Endodermal cell (in vitro differentiated cells): ENCODE results near the gene ABCG1. TPM values are rescaled to one million over a fixed set of nuclear protein-coding genes. Genes with fewer than 3 reads are reported as not detected.

ENCODE experiments used
- DNase-seq: peaks from one replicate; pipeline ENCODE4 v3.0.0-alpha.2; 2017
- H3K27ac ChIP-seq: 2 replicates; pipeline ENCODE4 v1.5.1; 2013; ENCODE audit warnings: mild to moderate bottlenecking, low read depth, low read length, moderate library complexity
- H3K27me3 ChIP-seq: 2 replicates; pipeline ENCODE4 v1.6.1; 2013; ENCODE audit warnings: mild to moderate bottlenecking, low read length, moderate library complexity; ENCODE audit not compliant: insufficient read depth, control insufficient read depth, poor library complexity, severe bottlenecking
- H3K36me3 ChIP-seq: 2 replicates; pipeline ENCODE4 v1.7.0; 2013; ENCODE audit warnings: mild to moderate bottlenecking, low read length, moderate library complexity; ENCODE audit not compliant: control insufficient read depth, insufficient read depth
- H3K4me1 ChIP-seq: one replicate; pipeline ENCODE4 v1.7.0; 2013; ENCODE audit warnings: low read length; ENCODE audit not compliant: control insufficient read depth, insufficient read depth
- H3K4me3 ChIP-seq: 2 replicates; pipeline ENCODE4 v1.5.1; 2013; ENCODE audit warnings: mild to moderate bottlenecking, low read length, moderate library complexity
- H3K9ac ChIP-seq: 2 replicates; pipeline ENCODE4 v1.6.1; 2013; ENCODE audit warnings: mild to moderate bottlenecking, low read length, moderate library complexity; ENCODE audit not compliant: poor library complexity, severe bottlenecking; ENCODE audit errors: extremely low read depth
- H3K9me3 ChIP-seq: 2 replicates; pipeline ENCODE4 v1.6.1; 2013; ENCODE audit warnings: mild to moderate bottlenecking, low read length, moderate library complexity; ENCODE audit not compliant: control insufficient read depth
- H3K27ac Mint-ChIP-seq: 2 replicates; pipeline ENCODE4 v1.8.0; 2020; ENCODE audit warnings: mixed read lengths
- H3K27me3 Mint-ChIP-seq: 2 replicates; pipeline ENCODE4 v1.8.0; 2021; ENCODE audit warnings: mild to moderate bottlenecking, mixed read lengths; ENCODE audit not compliant: insufficient read depth
- H3K36me3 Mint-ChIP-seq: 2 replicates; pipeline ENCODE4 v1.8.0; 2020; ENCODE audit warnings: low read depth, mixed read lengths
- H3K4me1 Mint-ChIP-seq: 2 replicates; pipeline ENCODE4 v1.8.0; 2020; ENCODE audit warnings: mixed read lengths
- H3K4me3 Mint-ChIP-seq: 2 replicates; pipeline ENCODE4 v1.8.0; 2020; ENCODE audit warnings: mild to moderate bottlenecking, moderate library complexity, mixed read lengths
- H3K9me3 Mint-ChIP-seq: 2 replicates; pipeline ENCODE4 v1.8.0; 2020; ENCODE audit warnings: mild to moderate bottlenecking, mixed read lengths
- CTCF ChIP-seq: fragments of 200-600 bp; sonication (generic); conservative IDR thresholded peaks from 2 replicates; pipeline ENCODE4 v1.5.0; 2021; ENCODE audit warnings: antibody characterized with exemption, mild to moderate bottlenecking
- WGBS, 2 experiments: methylation state at CpG; one replicate each; pipeline versions ENCODE4 v1.1.5 to v1.1.7; 2013; ENCODE audit warnings: missing lambda C conversion rate in 2 of 2, mixed read lengths in 1 of 2; ENCODE audit not compliant: insufficient coverage in 1 of 2, insufficient read length in 1 of 2; 5-methylcytosine and 5-hydroxymethylcytosine counted together
- total RNA-seq, 2 donors: library from RNA; stranded (reverse); fragmentation: NEBNext Ultra II Directional in 1 of 2; extraction: Animal tissue kit (Norgen Biotek cat#: 25700) in 1 of 2; gene quantifications; 2 replicates in 1 of 2; 3 replicates in 1 of 2; pipeline ENCODE4 v1.2.1, GENCODE V29; 2021

Gene ABCG1
- total RNA-seq, 2 donors from 2014 or later: 1.6 to 5.4 TPM

DNA sequence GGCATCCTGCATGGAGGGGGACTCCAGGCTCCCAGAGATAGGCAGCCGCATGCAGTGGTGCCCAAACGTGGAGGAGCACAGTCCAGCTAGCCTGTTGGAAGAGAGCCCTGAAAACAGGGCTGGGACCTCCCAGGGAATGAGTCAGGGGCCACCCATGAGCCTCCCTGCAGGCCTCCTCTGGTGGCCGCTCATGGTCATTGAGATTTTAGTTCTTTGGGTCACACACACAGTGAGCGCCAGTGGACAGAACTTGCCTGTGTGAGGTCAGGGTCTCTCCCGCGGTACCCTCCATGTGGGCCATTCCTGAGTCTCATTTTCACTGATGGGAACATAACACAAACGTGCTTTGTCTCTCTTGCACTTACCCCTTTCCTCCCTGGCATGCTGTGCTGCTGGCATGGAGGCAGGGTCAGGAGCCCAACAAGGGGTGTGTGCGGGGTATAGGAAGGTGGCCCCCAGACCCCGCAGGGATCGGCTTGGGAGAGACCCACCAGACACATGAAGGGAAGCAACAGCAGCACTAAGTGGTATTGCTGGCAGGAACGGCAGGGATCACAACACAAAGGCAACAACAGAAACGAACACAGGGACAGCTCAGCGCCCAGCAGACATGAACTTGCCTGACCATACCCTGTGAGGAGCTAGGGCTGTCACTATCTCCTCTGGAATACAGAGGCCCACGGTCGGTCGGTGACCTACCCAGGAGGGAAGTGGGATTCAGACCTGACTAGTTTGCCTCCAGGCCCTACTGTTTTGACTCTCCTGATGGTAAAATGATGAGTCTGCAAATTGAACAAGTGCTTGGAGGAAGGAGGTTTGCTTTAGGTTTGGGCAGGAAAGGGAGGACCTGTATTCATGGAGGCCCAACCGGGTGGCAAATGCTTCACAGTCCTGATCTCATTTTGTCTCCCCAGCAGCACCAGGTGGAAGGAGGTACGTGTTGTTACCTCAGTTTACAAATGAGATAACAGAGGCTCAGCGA, 31.8 kb downstream of the ABCG1 start:
- peaks cover 33% of the 10 kb centered on the region for H3K27me3 ChIP-seq
- H3K9ac ChIP-seq: no peak overlapping the region
- Mint-ChIP-seq H3K27me3 (peaks cover 36% of the 10 kb centered on the region), H3K27ac (no peak overlapping the region), H3K4me3 (no peak overlapping the region), H3K4me1 (peaks cover 27% of the 10 kb centered on the region), H3K36me3 (no peaks in the 10 kb centered on the region), H3K9me3 (no peaks in the 10 kb centered on the region)
- H3K4me1 ChIP-seq: peaks cover 7% of the 10 kb centered on the region
- 89 to 94% methylated on average over 16 to 19 of the region's 19 CpGs for WGBS, 2 experiments
- no peak for TF ChIP-seq CTCF
- no peaks in the 10 kb centered on the region for H3K9me3 ChIP-seq
- no peak overlapping the region for H3K4me3 ChIP-seq
- no peak overlapping the region for H3K27ac ChIP-seq
- no peaks in the 10 kb centered on the region for H3K36me3 ChIP-seq
- no peak for DNase-seq

GRCh38 chr21:42251654-42252324, 32.8 kb downstream of the ABCG1 start:
- no peak for DNase-seq
- Mint-ChIP-seq H3K27ac (no peak overlapping the region), H3K36me3 (no peaks in the 10 kb centered on the region), H3K4me1 (peaks cover 30% of the 10 kb centered on the region), H3K27me3 (peaks cover 36% of the 10 kb centered on the region), H3K4me3 (no peak overlapping the region), H3K9me3 (no peaks in the 10 kb centered on the region)
- Histone ChIP-seq H3K36me3 (no peaks in the 10 kb centered on the region), H3K27ac (no peak overlapping the region), H3K4me1 (peaks cover 7% of the 10 kb centered on the region), H3K9ac (no peak overlapping the region), H3K27me3 (peaks cover 30% of the 10 kb centered on the region), H3K4me3 (no peak overlapping the region), H3K9me3 (no peaks in the 10 kb centered on the region)
- 89 to 90% methylated on average over 11 to 13 of the region's 13 CpGs for WGBS, 2 experiments
- TF ChIP-seq CTCF: no peak

DNA sequence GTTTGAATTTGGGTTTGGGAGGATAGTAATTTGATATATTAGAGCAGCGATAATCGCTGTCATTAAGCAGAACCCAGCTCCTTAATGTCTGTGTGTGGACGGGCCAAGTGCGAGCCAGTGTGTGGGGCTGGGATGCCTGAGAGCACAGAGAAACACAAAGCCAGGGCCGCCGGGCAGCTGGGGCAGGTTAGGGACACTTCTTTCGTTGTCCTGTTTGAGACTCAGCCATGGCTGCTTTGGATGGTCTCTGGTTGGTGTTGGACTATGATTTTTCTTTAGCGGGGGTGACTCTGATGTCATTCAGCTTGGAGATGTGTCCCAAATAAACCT, 33.4 kb downstream of the ABCG1 start:
- no peaks in the 10 kb centered on the region for H3K9me3 Mint-ChIP-seq
- H3K27me3 ChIP-seq: peaks cover 28% of the 10 kb centered on the region
- DNase-seq: no peak
- H3K36me3 Mint-ChIP-seq: no peaks in the 10 kb centered on the region
- no peak overlapping the region for H3K27ac Mint-ChIP-seq
- no peak overlapping the region for H3K27ac ChIP-seq
- peaks cover 7% of the 10 kb centered on the region for H3K4me1 ChIP-seq
- no peak overlapping the region for H3K4me3 Mint-ChIP-seq
- no peak overlapping the region for H3K4me3 ChIP-seq
- H3K9me3 ChIP-seq: no peaks in the 10 kb centered on the region
- H3K36me3 ChIP-seq: no peaks in the 10 kb centered on the region
- peaks cover 33% of the 10 kb centered on the region for H3K27me3 Mint-ChIP-seq
- 93 to 97% methylated on average over 6 to 8 of the region's 8 CpGs for WGBS, 2 experiments
- H3K9ac ChIP-seq: no peak overlapping the region
- TF ChIP-seq CTCF: no peak
- peaks cover 30% of the 10 kb centered on the region for H3K4me1 Mint-ChIP-seq
